Vagina (tissue), 2 donors: ENCODE data around the gene RGS6. TPM values are rescaled to one million over a fixed set of nuclear protein-coding genes. Genes with fewer than 3 reads are reported as not detected.

Experiments used
- DNase-seq, 2 donors: peaks; one replicate each; pipeline ENCODE4 v3.0.0-alpha.2; 2017; ENCODE audit errors: extremely low spot score in 2 of 2
- H3K27ac ChIP-seq: fragments of 200-600 bp; sonication (generic); one replicate; pipeline ENCODE4 v1.5.1; 2019
- H3K27me3 ChIP-seq: fragments of 200-600 bp; sonication (generic); one replicate; pipeline ENCODE4 v1.5.1; 2019
- H3K36me3 ChIP-seq, 2 donors: fragments of 200-600 bp; sonication (generic); one replicate each; pipeline ENCODE4 v1.5.1; 2017 to 2019
- H3K4me1 ChIP-seq: fragments of 200-600 bp; sonication (generic); one replicate; pipeline ENCODE4 v1.5.1; 2019
- H3K4me3 ChIP-seq, 2 donors: fragments of 200-600 bp; sonication (generic); 1 replicate in 1 of 2; 2 replicates in 1 of 2; pipeline ENCODE4 v1.5.1; 2016 to 2019
- H3K9me3 ChIP-seq: fragments of 200-600 bp; sonication (generic); one replicate; pipeline ENCODE4 v1.5.1; 2019
- CTCF ChIP-seq, 3 experiments: fragments of 450-650 bp in 2 of 3; fragments of 200-600 bp in 1 of 3; sonication (generic) in 1 of 3; IDR thresholded peaks; one replicate each; pipeline ENCODE4 v1.5.1; 2017 to 2019; ENCODE audit warnings: antibody characterized with exemption in 3 of 3, mild to moderate bottlenecking in 2 of 3, moderate library complexity in 2 of 3
- POLR2A ChIP-seq, 2 donors: fragments of 450-650 bp; IDR thresholded peaks; one replicate each; pipeline ENCODE4 v1.6.1; 2017; ENCODE audit warnings: antibody characterized with exemption in 2 of 2, mild to moderate bottlenecking in 2 of 2, moderate library complexity in 2 of 2
- POLR2AphosphoS5 ChIP-seq, 2 donors: sonication (generic); formaldehyde crosslinking; IDR thresholded peaks; one replicate each; pipeline ENCODE4 v1.9.0; 2017; ENCODE audit warnings: antibody characterized with exemption in 2 of 2, mild to moderate bottlenecking in 2 of 2, low read depth in 1 of 2; ENCODE audit not compliant: insufficient read depth in 1 of 2
- intact Hi-C: fragments of 100-400 bp; cut with DNase I; formaldehyde crosslinking; loops from one replicate; pipeline ENCODE4 v1.15.1; 2023
- total RNA-seq: library from RNA; depleted of rRNA; stranded (reverse); fragments of >200 nt; gene quantifications from one replicate; pipeline ENCODE4 v1.2.3, GENCODE V29; 2016

RGS6 gene
- total RNA-seq, 1 donor from 2014 or later: 2.0 TPM

GRCh38 chr14:72492196-72492595 is 560.0 kb downstream of the RGS6 start:
- intact Hi-C loops: no loop called here
- no peaks in the 10 kb centered on the region for H3K36me3 ChIP-seq
- no peak overlapping the region for H3K4me3 ChIP-seq
- H3K9me3 ChIP-seq: no peaks in the 10 kb centered on the region
- no peaks in the 10 kb centered on the region for H3K27me3 ChIP-seq
- no peak for DNase-seq
- no peak overlapping the region for H3K27ac ChIP-seq
- H3K4me1 ChIP-seq: no peaks in the 10 kb centered on the region
- no peak for TF ChIP-seq POLR2A (IDR thresholded peaks at IDR 0.05)
- TF ChIP-seq CTCF (IDR thresholded peaks at IDR 0.05): no peak
- TF ChIP-seq POLR2AphosphoS5 (IDR thresholded peaks at IDR 0.05; ENCODE audit: insufficient read depth in 1 of 2, low read depth in 1 of 2): no peak

GRCh38 chr14:72495668-72496067 is 563.4 kb downstream of the RGS6 start:
- intact Hi-C loops: no loop called here
- no peak for TF ChIP-seq POLR2A (IDR thresholded peaks at IDR 0.05)
- no peak for TF ChIP-seq POLR2AphosphoS5 (IDR thresholded peaks at IDR 0.05; ENCODE audit: insufficient read depth in 1 of 2, low read depth in 1 of 2)
- no peak for TF ChIP-seq CTCF (IDR thresholded peaks at IDR 0.05)

GRCh38 chr14:72498646-72499045 is 566.4 kb downstream of the RGS6 start:
- Histone ChIP-seq H3K9me3 (no peaks in the 10 kb centered on the region), H3K27ac (no peak overlapping the region), H3K4me3 (no peak overlapping the region), H3K4me1 (no peaks in the 10 kb centered on the region), H3K36me3 (no peaks in the 10 kb centered on the region), H3K27me3 (no peaks in the 10 kb centered on the region)
- TF ChIP-seq POLR2A (IDR thresholded peaks at IDR 0.05) (no peak), POLR2AphosphoS5 (IDR thresholded peaks at IDR 0.05; ENCODE audit: insufficient read depth in 1 of 2, low read depth in 1 of 2) (no peak), CTCF (IDR thresholded peaks at IDR 0.05) (no peak)
- intact Hi-C loops: no loop called here
- DNase-seq: no peak

More at GRCh38 chr14:72495668-72496067, 563.4 kb downstream of the RGS6 start:
- Histone ChIP-seq H3K4me1 (no peaks in the 10 kb centered on the region), H3K4me3 (no peak overlapping the region), H3K9me3 (no peaks in the 10 kb centered on the region), H3K36me3 (no peaks in the 10 kb centered on the region), H3K27ac (no peak overlapping the region), H3K27me3 (no peaks in the 10 kb centered on the region)
- DNase-seq: no peak

DNA sequence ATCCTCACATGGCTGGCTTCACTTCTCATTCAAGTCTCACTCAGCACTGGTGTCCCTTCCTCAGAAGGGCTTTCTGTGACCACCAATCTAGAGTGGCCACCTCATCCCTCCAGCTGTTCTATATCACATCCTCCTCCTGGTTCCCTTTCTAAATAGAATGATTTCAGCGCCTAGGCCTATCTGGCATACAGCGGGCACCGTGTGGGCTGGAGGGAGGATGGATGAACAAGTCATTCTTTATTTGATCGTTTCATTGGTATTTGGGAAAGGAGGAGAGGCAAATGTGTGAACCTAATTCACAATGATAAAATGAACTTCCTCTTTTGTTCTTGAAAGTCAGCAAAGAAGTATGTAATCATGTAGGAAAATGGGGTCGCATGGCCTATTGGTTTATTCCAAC is 567.5 kb downstream of the RGS6 start:
- Histone ChIP-seq H3K9me3 (no peaks in the 10 kb centered on the region), H3K27ac (no peak overlapping the region), H3K4me3 (no peak overlapping the region), H3K27me3 (no peaks in the 10 kb centered on the region), H3K4me1 (no peaks in the 10 kb centered on the region), H3K36me3 (no peaks in the 10 kb centered on the region)
- intact Hi-C loops: no loop called here
- no peak for DNase-seq
- no peak for TF ChIP-seq POLR2A (IDR thresholded peaks at IDR 0.05)
- no peak for TF ChIP-seq POLR2AphosphoS5 (IDR thresholded peaks at IDR 0.05; ENCODE audit: insufficient read depth in 1 of 2, low read depth in 1 of 2)
- no peak for TF ChIP-seq CTCF (IDR thresholded peaks at IDR 0.05)

GRCh38 chr14:72500234-72500838 is 568.1 kb downstream of the RGS6 start:
- Histone ChIP-seq H3K36me3 (no peaks in the 10 kb centered on the region), H3K27me3 (no peaks in the 10 kb centered on the region), H3K4me1 (no peaks in the 10 kb centered on the region), H3K27ac (no peak overlapping the region), H3K4me3 (no peak overlapping the region), H3K9me3 (no peaks in the 10 kb centered on the region)
- TF ChIP-seq POLR2AphosphoS5 (IDR thresholded peaks at IDR 0.05; ENCODE audit: insufficient read depth in 1 of 2, low read depth in 1 of 2): no peak
- no peak for TF ChIP-seq CTCF (IDR thresholded peaks at IDR 0.05)
- no peak for TF ChIP-seq POLR2A (IDR thresholded peaks at IDR 0.05)
- intact Hi-C loops: no loop called here
- DNase-seq: no peak
